Mesendoderm (in vitro differentiated cells): ENCODE data around the gene IGSF9B.

Experiments used
- DNase-seq: peaks from one replicate; pipeline ENCODE4 v3.0.0; 2013
- H2AK5ac ChIP-seq: 2 replicates; pipeline ENCODE4 v1.6.1; 2013; ENCODE audit warnings: low read length, inconsistent platforms
- H2BK120ac ChIP-seq: 2 replicates; pipeline ENCODE4 v1.6.1; 2013; ENCODE audit warnings: low read depth, mild to moderate bottlenecking, low read length, moderate library complexity, mixed read lengths
- H2BK15ac ChIP-seq: replicated peaks from 2 replicates; pipeline ENCODE4 v1.6.1; 2013; ENCODE audit warnings: low read depth, mild to moderate bottlenecking, moderate library complexity
- H2BK5ac ChIP-seq: 2 replicates; pipeline ENCODE4 v1.6.1; 2013; ENCODE audit warnings: low read length, inconsistent platforms
- H3K18ac ChIP-seq: 2 replicates; pipeline ENCODE4 v1.6.1; 2013; ENCODE audit warnings: mild to moderate bottlenecking, low read length, mixed read lengths
- H3K23ac ChIP-seq: one replicate; pipeline ENCODE4 v1.6.1; 2013; ENCODE audit warnings: low read length
- H3K27ac ChIP-seq: 2 replicates; pipeline ENCODE4 v1.5.1; 2013; ENCODE audit warnings: low read depth, mild to moderate bottlenecking, inconsistent platforms, low read length, moderate library complexity
- H3K27me3 ChIP-seq: 2 replicates; pipeline ENCODE4 v1.6.1; 2013; ENCODE audit warnings: low read length, control low read depth, mild to moderate bottlenecking, inconsistent platforms; ENCODE audit not compliant: insufficient read depth, poor library complexity
- H3K36me3 ChIP-seq: 2 replicates; pipeline ENCODE4 v1.6.1; 2013; ENCODE audit warnings: low read length, inconsistent platforms; ENCODE audit not compliant: control insufficient read depth, insufficient read depth
- H3K4ac ChIP-seq: one replicate; pipeline ENCODE4 v1.6.1; 2013; ENCODE audit warnings: low read depth, mild to moderate bottlenecking, low read length, moderate library complexity
- H3K4me1 ChIP-seq: 2 replicates; pipeline ENCODE4 v1.6.1; 2013; ENCODE audit warnings: low read depth, low read length, inconsistent platforms; ENCODE audit not compliant: control insufficient read depth
- H3K4me2 ChIP-seq: 2 replicates; pipeline ENCODE4 v1.6.1; 2013; ENCODE audit warnings: low read length
- H3K4me3 ChIP-seq: 2 replicates; pipeline ENCODE4 v1.5.1; 2013; ENCODE audit warnings: mild to moderate bottlenecking, low read length
- H3K56ac ChIP-seq: one replicate; pipeline ENCODE4 v1.6.1; 2013; ENCODE audit warnings: low read length
- H3K79me1 ChIP-seq: 2 replicates; pipeline ENCODE4 v1.6.1; 2013; ENCODE audit warnings: low read length, inconsistent platforms
- H3K79me2 ChIP-seq: 2 replicates; pipeline ENCODE4 v1.6.1; 2013; ENCODE audit warnings: mild to moderate bottlenecking, low read length; ENCODE audit not compliant: control insufficient read depth, insufficient read depth
- H3K9ac ChIP-seq: 2 replicates; pipeline ENCODE4 v1.6.1; 2013; ENCODE audit warnings: low read length, inconsistent platforms
- H4K5ac ChIP-seq: one replicate; pipeline ENCODE4 v1.6.1; 2013; ENCODE audit warnings: low read length
- H4K8ac ChIP-seq: one replicate; pipeline ENCODE4 v1.6.1; 2013; ENCODE audit warnings: low read depth, mild to moderate bottlenecking, control low read depth, low read length, moderate library complexity
- WGBS: extraction: QIAGEN DNeasy Blood & Tissue Kit; methylation state at CpG from one replicate; pipeline ENCODE4 v1.1.7; 2013; ENCODE audit warnings: low lambda C conversion rate, missing lambda C conversion rate; ENCODE audit not compliant: insufficient coverage; ENCODE audit errors: extremely low coverage; 5-methylcytosine and 5-hydroxymethylcytosine counted together

The IGSF9B gene

GRCh38 chr11:133901316-133901715 is 55.5 kb downstream of the IGSF9B start:
- Histone ChIP-seq H3K9ac (no peak overlapping the region), H3K4me3 (no peak overlapping the region), H3K79me2 (no peaks in the 10 kb centered on the region), H3K27ac (no peak overlapping the region), H2AK5ac (no peak overlapping the region), H3K4ac (no peak overlapping the region), H3K23ac (no peak overlapping the region), H2BK15ac (no peak overlapping the region), H3K56ac (no peak overlapping the region), H3K79me1 (peaks cover 3% of the 10 kb centered on the region), H3K36me3 (no peaks in the 10 kb centered on the region), H3K4me2 (no peak overlapping the region), H3K27me3 (no peaks in the 10 kb centered on the region), H3K4me1 (no peaks in the 10 kb centered on the region), H2BK120ac (no peak overlapping the region), H3K18ac (no peak overlapping the region), H2BK5ac (no peak overlapping the region), H4K5ac (no peak overlapping the region), H4K8ac (no peak overlapping the region)
- no peak for DNase-seq
- no CpG with 5 or more reads among the region's 7 CpGs for WGBS

GRCh38 chr11:133900176-133901105 is 56.3 kb downstream of the IGSF9B start:
- H3K4me3 ChIP-seq, result no peak overlapping the region
- no peak overlapping the region for H3K27ac ChIP-seq
- no peaks in the 10 kb centered on the region for H3K36me3 ChIP-seq
- no peak overlapping the region for H2AK5ac ChIP-seq
- no peak overlapping the region for H4K8ac ChIP-seq
- no peak overlapping the region for H2BK120ac ChIP-seq
- no peak overlapping the region for H3K23ac ChIP-seq
- no peak overlapping the region for H3K4ac ChIP-seq
- H3K9ac ChIP-seq, result no peak overlapping the region
- H2BK15ac ChIP-seq, result no peak overlapping the region
- H4K5ac ChIP-seq, result no peak overlapping the region
- no peak overlapping the region for H3K4me2 ChIP-seq
- no peak overlapping the region for H3K18ac ChIP-seq
- no peak for DNase-seq
- H3K4me1 ChIP-seq, result no peaks in the 10 kb centered on the region
- H3K27me3 ChIP-seq, result no peaks in the 10 kb centered on the region
- H3K56ac ChIP-seq, result no peak overlapping the region
- no CpG with 5 or more reads among the region's 9 CpGs for WGBS
- no peaks in the 10 kb centered on the region for H3K79me2 ChIP-seq
- no peak overlapping the region for H2BK5ac ChIP-seq
- peaks cover 3% of the 10 kb centered on the region for H3K79me1 ChIP-seq

GRCh38 chr11:133898770-133899115 is 58.0 kb downstream of the IGSF9B start:
- H3K23ac ChIP-seq, result no peak overlapping the region
- no peak for DNase-seq
- no peak overlapping the region for H4K5ac ChIP-seq
- no peak overlapping the region for H2BK15ac ChIP-seq
- H3K79me2 ChIP-seq, result no peaks in the 10 kb centered on the region
- H2BK5ac ChIP-seq, result no peak overlapping the region
- H3K4me1 ChIP-seq, result no peaks in the 10 kb centered on the region
- H2AK5ac ChIP-seq, result no peak overlapping the region
- H3K9ac ChIP-seq, result no peak overlapping the region
- H3K27me3 ChIP-seq, result no peaks in the 10 kb centered on the region
- H3K36me3 ChIP-seq, result no peaks in the 10 kb centered on the region
- H3K18ac ChIP-seq, result no peak overlapping the region
- H4K8ac ChIP-seq, result no peak overlapping the region
- no CpG with 5 or more reads among the region's 5 CpGs for WGBS
- no peak overlapping the region for H3K27ac ChIP-seq
- peaks cover 3% of the 10 kb centered on the region for H3K79me1 ChIP-seq
- no peak overlapping the region for H3K4me3 ChIP-seq
- no peak overlapping the region for H3K4ac ChIP-seq
- H2BK120ac ChIP-seq, result no peak overlapping the region
- no peak overlapping the region for H3K56ac ChIP-seq
- no peak overlapping the region for H3K4me2 ChIP-seq

GRCh38 chr11:133898031-133898769 is 58.6 kb downstream of the IGSF9B start:
- H3K4me1 ChIP-seq, result no peaks in the 10 kb centered on the region
- WGBS, result no CpG with 5 or more reads among the region's 17 CpGs
- no peak overlapping the region for H3K4me2 ChIP-seq
- no peak overlapping the region for H3K4ac ChIP-seq
- H2BK120ac ChIP-seq, result no peak overlapping the region
- H3K27ac ChIP-seq, result no peak overlapping the region
- no peak overlapping the region for H4K8ac ChIP-seq
- no peak overlapping the region for H3K56ac ChIP-seq
- H2BK5ac ChIP-seq, result no peak overlapping the region
- H3K79me2 ChIP-seq, result no peaks in the 10 kb centered on the region
- H3K4me3 ChIP-seq, result no peak overlapping the region
- no peak overlapping the region for H3K23ac ChIP-seq
- no peak overlapping the region for H4K5ac ChIP-seq
- no peak overlapping the region for H3K18ac ChIP-seq
- no peak overlapping the region for H2AK5ac ChIP-seq
- no peak overlapping the region for H3K9ac ChIP-seq
- no peaks in the 10 kb centered on the region for H3K27me3 ChIP-seq
- H2BK15ac ChIP-seq, result no peak overlapping the region
- H3K79me1 ChIP-seq, result peaks cover 3% of the 10 kb centered on the region
- DNase-seq, result peak; percentile 64
- no peaks in the 10 kb centered on the region for H3K36me3 ChIP-seq

- no peak overlapping the region for H3K4me3 ChIP-seq
- DNase-seq, result no peak
- no peaks in the 10 kb centered on the region for H3K79me2 ChIP-seq
- H4K5ac ChIP-seq, result no peak overlapping the region
- H3K27me3 ChIP-seq, result no peaks in the 10 kb centered on the region
- H3K18ac ChIP-seq, result no peak overlapping the region
- no peak overlapping the region for H2BK15ac ChIP-seq
- no peak overlapping the region for H2BK5ac ChIP-seq
- peaks cover 3% of the 10 kb centered on the region for H3K79me1 ChIP-seq
- no peak overlapping the region for H3K56ac ChIP-seq
- no peaks in the 10 kb centered on the region for H3K4me1 ChIP-seq
- H2AK5ac ChIP-seq, result no peak overlapping the region
- WGBS, result no CpG with 5 or more reads among the region's 10 CpGs
- no peak overlapping the region for H4K8ac ChIP-seq
- no peaks in the 10 kb centered on the region for H3K36me3 ChIP-seq
- H2BK120ac ChIP-seq, result no peak overlapping the region
- no peak overlapping the region for H3K4ac ChIP-seq
- H3K27ac ChIP-seq, result no peak overlapping the region
- H3K9ac ChIP-seq, result no peak overlapping the region
- no peak overlapping the region for H3K23ac ChIP-seq
- H3K4me2 ChIP-seq, result no peak overlapping the region
These were observed 59.5 kb downstream of the IGSF9B start for GRCh38 chr11:133897331-133897650.
